CD4-positive, alpha-beta T cell treated with Interleukin-1 beta for 1 hour (primary cell): ENCODE measurements around the gene CCNB2.
"Not testable (repeated sequence)": the region's sequence is repeated elsewhere in the genome, so short reads cannot be mapped to it uniquely, and the experiment has no call there.

Experiments used
- DNase-seq, 2 donors: peaks; one replicate each; pipeline ENCODE4 v3.0.0-alpha.2; 2020 to 2022

CCNB2 gene

GRCh38 chr15:59104912-59105732 is at the start of gene CCNB2:
CCNB2 (plus strand) TSS chr15:59105146; CDS start chr15:59105269, 123 bp downstream.
- peak; percentile 88 to 92 for DNase-seq

- DNase-seq = no peak
Measured at GRCh38 chr15:59059076-59059597, 45.8 kb upstream of the CCNB2 start.

GRCh38 chr15:59060348-59060747 is 44.6 kb upstream of the CCNB2 start:
- no peak for DNase-seq

- no peak for DNase-seq
Measured at GRCh38 chr15:59063042-59063441, 41.9 kb upstream of the CCNB2 start.

GRCh38 chr15:59069430-59069829 is 35.5 kb upstream of the CCNB2 start:
- DNase-seq = no peak

- no peak for DNase-seq
Measured at GRCh38 chr15:59074607-59075006, 30.3 kb upstream of the CCNB2 start.

- no peak for DNase-seq
Measured at GRCh38 chr15:59087731-59088130, 17.2 kb upstream of the CCNB2 start.

- DNase-seq = no peak
Measured at GRCh38 chr15:59094077-59094476, 10.9 kb upstream of the CCNB2 start.

- DNase-seq = no peak
Measured at GRCh38 chr15:59096429-59096828, 8.5 kb upstream of the CCNB2 start.

- no peak for DNase-seq
Measured at GRCh38 chr15:59099162-59099685, 5.7 kb upstream of the CCNB2 start.

GRCh38 chr15:59104602-59104911 is 389 bp upstream of the CCNB2 start:
- DNase-seq = no peak

GRCh38 chr15:59105854-59106253 is 908 bp downstream of the CCNB2 start:
- DNase-seq = no peak

- DNase-seq = no peak
Measured at GRCh38 chr15:59111251-59111650, 6.3 kb downstream of the CCNB2 start.

- no peak for DNase-seq
Measured at GRCh38 chr15:59115047-59115446, 10.1 kb downstream of the CCNB2 start.

GRCh38 chr15:59116141-59116540 is 11.2 kb downstream of the CCNB2 start:
- no peak for DNase-seq

- no peak for DNase-seq
Measured at GRCh38 chr15:59116771-59117170, 11.8 kb downstream of the CCNB2 start.

GRCh38 chr15:59119625-59120024 is 14.7 kb downstream of the CCNB2 start:
- no peak for DNase-seq

GRCh38 chr15:59120937-59121336 is 16.0 kb downstream of the CCNB2 start:
- DNase-seq = no peak

GRCh38 chr15:59124261-59124660 is 19.3 kb downstream of the CCNB2 start:
- DNase-seq = no peak

GRCh38 chr15:59125683-59126082 is 20.7 kb downstream of the CCNB2 start:
- DNase-seq = not testable (repeated sequence)

- DNase-seq = not testable (repeated sequence)
Measured at GRCh38 chr15:59127255-59127654, 22.3 kb downstream of the CCNB2 start.

- DNase-seq = no peak
Measured at GRCh38 chr15:59131456-59131855, 26.5 kb downstream of the CCNB2 start.

GRCh38 chr15:59131969-59132562 is 27.1 kb downstream of the CCNB2 start:
- no peak for DNase-seq

GRCh38 chr15:59133929-59134427 is 29.0 kb downstream of the CCNB2 start:
- no peak for DNase-seq
